Fibroblast of mammary gland (primary cell): ENCODE results near the gene STEAP2.

ENCODE experiments used
- DNase-seq: peaks from one replicate; pipeline ENCODE4 v3.0.0-alpha.2; 2010; ENCODE audit warnings: low read depth
- H3K4me3 ChIP-seq: 2 replicates; pipeline ENCODE4 v1.5.1; 2011; ENCODE audit warnings: low read depth, mild to moderate bottlenecking, low read length, moderate library complexity; ENCODE audit not compliant: control insufficient read depth
- CTCF ChIP-seq: conservative IDR thresholded peaks from 2 replicates; pipeline ENCODE4 v1.5.1; 2011; ENCODE audit warnings: low read depth, low read length, inconsistent platforms; ENCODE audit not compliant: control insufficient read depth, insufficient read depth

The STEAP2 gene

GRCh38 chr7:90272242-90272641 lies 60.7 kb downstream of the STEAP2 start:
- no peak for TF ChIP-seq CTCF
- no peak overlapping the region for H3K4me3 ChIP-seq
- no peak for DNase-seq

DNA sequence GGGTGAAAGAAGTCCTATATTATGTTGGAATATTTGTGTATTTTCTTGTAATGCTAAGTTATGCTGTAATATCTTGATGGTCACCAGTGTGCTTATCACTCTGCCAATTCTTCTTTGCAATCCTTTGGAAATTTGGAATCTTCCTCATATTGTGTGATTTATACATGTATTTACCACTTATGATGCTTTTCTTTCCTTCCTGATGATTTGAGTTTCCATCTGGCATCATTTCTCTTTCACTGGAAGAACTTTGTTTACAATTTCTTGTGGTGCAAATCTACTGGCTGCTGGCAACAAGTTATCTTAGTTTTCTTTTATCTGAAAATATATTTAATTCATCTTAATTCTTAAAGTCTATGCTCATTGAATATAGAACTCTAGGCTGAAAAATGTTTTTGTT lies 62.6 kb downstream of the STEAP2 start:
- H3K4me3 ChIP-seq, result no peak overlapping the region
- DNase-seq, result no peak
- TF ChIP-seq CTCF, result no peak

- DNase-seq, result no peak
- no peak overlapping the region for H3K4me3 ChIP-seq
- no peak for TF ChIP-seq CTCF
Observed at GRCh38 chr7:90276033-90276728, 64.6 kb downstream of the STEAP2 start.
